Neural cell (in vitro differentiated cells): Measurements from ENCODE around the gene CANT1. TPM values are rescaled to one million over a fixed set of nuclear protein-coding genes. Genes with fewer than 3 reads are reported as not detected.

Experiments used
- H2AFZ ChIP-seq: fragments of 200-600, 300-800 bp; sonication (generic), shearing (Covaris generic); 2 replicates; pipeline ENCODE4 v1.6.0; 2014; ENCODE audit warnings: low read depth, mild to moderate bottlenecking, antibody characterized with exemption, low read length, moderate library complexity
- H3F3A ChIP-seq: fragments of 200-600 bp; shearing (Covaris generic); 2 replicates; pipeline ENCODE4 v1.6.1; 2016; ENCODE audit warnings: mild to moderate bottlenecking, moderate library complexity, mixed read lengths, antibody characterized with exemption, low read length; ENCODE audit not compliant: insufficient read depth, poor library complexity, severe bottlenecking
- H3K27ac ChIP-seq: fragments of 200-600, 300-800 bp; sonication (generic), shearing (Covaris generic); 2 replicates; pipeline ENCODE4 v1.5.1; 2014; ENCODE audit warnings: mild to moderate bottlenecking, low read length, moderate library complexity
- H3K27me3 ChIP-seq: fragments of 300-800, 200-600 bp; sonication (generic), shearing (Covaris generic); 2 replicates; pipeline ENCODE4 v1.6.0; 2014; ENCODE audit warnings: mild to moderate bottlenecking, low read depth, low read length, moderate library complexity; ENCODE audit not compliant: insufficient read depth
- H3K36me3 ChIP-seq: fragments of 300-800, 200-600 bp; sonication (generic), shearing (Covaris generic); 2 replicates; pipeline ENCODE4 v1.5.1; 2014; ENCODE audit warnings: mild to moderate bottlenecking, antibody characterized with exemption, low read length, moderate library complexity; ENCODE audit not compliant: insufficient read depth
- H3K4me2 ChIP-seq: fragments of 300-800, 200-600 bp; sonication (generic), shearing (Covaris generic); 2 replicates; pipeline ENCODE4 v1.6.0; 2014; ENCODE audit warnings: mild to moderate bottlenecking, low read length
- H3K4me3 ChIP-seq: fragments of 300-800, 200-600 bp; sonication (generic), shearing (Covaris generic); 2 replicates; pipeline ENCODE4 v1.5.1; 2014; ENCODE audit warnings: mild to moderate bottlenecking, low read length, moderate library complexity
- H3K79me2 ChIP-seq: fragments of 200-600 bp; shearing (Covaris generic); replicated peaks from 2 replicates; pipeline ENCODE4 v1.6.0; 2014; ENCODE audit warnings: mild to moderate bottlenecking, low read length, moderate library complexity; ENCODE audit not compliant: insufficient read depth
- H3K9ac ChIP-seq: fragments of 300-800, 200-600 bp; sonication (generic), shearing (Covaris generic); 2 replicates; pipeline ENCODE4 v1.6.1; 2016; ENCODE audit warnings: mild to moderate bottlenecking, low read length, mixed read lengths
- H3K9me2 ChIP-seq: fragments of 200-600 bp; shearing (Covaris generic); 2 replicates; pipeline ENCODE4 v1.6.1; 2016; ENCODE audit warnings: mild to moderate bottlenecking, low read length, mixed read lengths; ENCODE audit not compliant: insufficient read depth
- H3K9me3 ChIP-seq: fragments of 200-600, 300-800 bp; sonication (generic), shearing (Covaris generic); 2 replicates; pipeline ENCODE4 v1.6.1; 2016; ENCODE audit warnings: mild to moderate bottlenecking, mixed run types, low read length, moderate library complexity, mixed read lengths
- H4K20me1 ChIP-seq: fragments of 200-600 bp; shearing (Covaris generic); 2 replicates; pipeline ENCODE4 v1.6.1; 2016; ENCODE audit warnings: mild to moderate bottlenecking, mixed run types; ENCODE audit not compliant: insufficient read depth
- CTCF ChIP-seq: fragments of 450-650 bp; IDR thresholded peaks from 2 replicates; pipeline ENCODE4 v1.5.1; 2014; ENCODE audit warnings: antibody characterized with exemption, mild to moderate bottlenecking, moderate library complexity; ENCODE audit not compliant: poor library complexity, severe bottlenecking
- EP300 ChIP-seq: fragments of 450-650 bp; conservative IDR thresholded peaks from 2 replicates; pipeline ENCODE4 v1.6.1; 2014; ENCODE audit warnings: antibody characterized with exemption, mild to moderate bottlenecking, moderate library complexity; ENCODE audit not compliant: poor library complexity, severe bottlenecking
- EZH2 ChIP-seq: fragments of 200-600, 300-800 bp; shearing (Covaris generic), sonication (generic); IDR thresholded peaks from 2 replicates; pipeline ENCODE4 v1.6.1; 2014; ENCODE audit warnings: antibody characterized with exemption, low read length, borderline replicate concordance, mild to moderate bottlenecking; ENCODE audit not compliant: insufficient read depth, poor library complexity, severe bottlenecking
- MXI1 ChIP-seq: fragments of 450-650 bp; conservative IDR thresholded peaks from 2 replicates; pipeline ENCODE4 v1.6.1; 2014; ENCODE audit warnings: antibody characterized with exemption, mild to moderate bottlenecking; ENCODE audit not compliant: poor library complexity, severe bottlenecking
- POLR2AphosphoS5 ChIP-seq: IDR thresholded peaks from 2 replicates; pipeline ENCODE4 v1.6.1; 2012
- RAD21 ChIP-seq: fragments of 450-650 bp; conservative IDR thresholded peaks from 2 replicates; pipeline ENCODE4 v1.6.1; 2014; ENCODE audit warnings: antibody characterized with exemption, mild to moderate bottlenecking, moderate library complexity
- REST ChIP-seq: IDR thresholded peaks from 2 replicates; pipeline ENCODE4 v1.6.1; 2012; ENCODE audit warnings: borderline replicate concordance
- SMC3 ChIP-seq: fragments of 450-650 bp; conservative IDR thresholded peaks from 2 replicates; pipeline ENCODE4 v1.6.1; 2014; ENCODE audit warnings: antibody characterized with exemption, mild to moderate bottlenecking, moderate library complexity; ENCODE audit not compliant: poor library complexity
- TAF1 ChIP-seq: IDR thresholded peaks from 2 replicates; pipeline ENCODE4 v1.6.1; 2012; ENCODE audit warnings: low read depth
- polyA plus RNA-seq: library from polyadenylated mRNA; depleted of rRNA; stranded (reverse); fragments of >200 nt; gene quantifications from 2 replicates; pipeline ENCODE4 v1.2.3, GENCODE V29; 2014

Gene CANT1
- polyA plus RNA-seq, 1 donor from 2014 or later, result 17.7 TPM

- Histone ChIP-seq H3K79me2 (no peaks in the 10 kb centered on the region), H3K4me2 (no peak overlapping the region), H2AFZ (no peak overlapping the region), H3K9ac (no peak overlapping the region), H3K27ac (no peak overlapping the region), H3K4me3 (no peak overlapping the region), H3K27me3 (no peaks in the 10 kb centered on the region), H3K36me3 (no peaks in the 10 kb centered on the region), H3F3A (no peaks in the 10 kb centered on the region), H3K9me2 (no peaks in the 10 kb centered on the region), H4K20me1 (no peaks in the 10 kb centered on the region), H3K9me3 (no peaks in the 10 kb centered on the region)
- TF ChIP-seq EZH2 (no peak), EP300 (no peak), TAF1 (no peak), CTCF (no peak), POLR2AphosphoS5 (no peak), MXI1 (no peak), SMC3 (no peak), RAD21 (no peak), REST (no peak)
Observed at GRCh38 chr17:78980624-78980972, 29.0 kb downstream of the CANT1 start.

- H3K79me2 ChIP-seq, result no peaks in the 10 kb centered on the region
- no peaks in the 10 kb centered on the region for H3K9me2 ChIP-seq
- no peaks in the 10 kb centered on the region for H3K9me3 ChIP-seq
- H3K9ac ChIP-seq, result peak within 1 kb of the TSS; percentile 17
- H3K27ac ChIP-seq, result no peak within 1 kb of the TSS
- no peak within 1 kb of the TSS for H3K4me2 ChIP-seq
- TF ChIP-seq REST (no peak), CTCF (no peak), POLR2AphosphoS5 (no peak), EZH2 (no peak), TAF1 (no peak), MXI1 (no peak)
- no peak within 1 kb of the TSS for H3K4me3 ChIP-seq
- H3F3A ChIP-seq, result no peaks in the 10 kb centered on the region
- H3K36me3 ChIP-seq, result no peaks in the 10 kb centered on the region
- no peaks in the 10 kb centered on the region for H4K20me1 ChIP-seq
- H3K27me3 ChIP-seq, result no peaks in the 10 kb centered on the region
- H2AFZ ChIP-seq, result peak within 1 kb of the TSS; percentile 8
Observed at GRCh38 chr17:78979780-78980623, 29.6 kb downstream of the CANT1 start, which contains the start of gene LGALS3BP. Gene LGALS3BP (minus strand): TSS chr17:78979923. CDS start chr17:78977191, 2,732 bp downstream.
